H1 (cell line): Measurements from ENCODE around the gene SLC35B4. TPM values are rescaled to one million over a fixed set of nuclear protein-coding genes. Genes with fewer than 3 reads are reported as not detected.

Experiments
- CTCF ChIA-PET: fragments of 300-600 bp; sonication (Branson Sonifier 250); formaldehyde crosslinking; loops from one replicate; lab custom pipeline; 2021; ENCODE audit not compliant: partially characterized antibody; lab: Charles Lee
- POLR2A ChIA-PET: fragments of 300-600 bp; sonication (Branson Sonifier 250); formaldehyde crosslinking; loops from one replicate; lab custom pipeline; 2021; ENCODE audit warnings: inconsistent platforms; ENCODE audit not compliant: partially characterized antibody; lab: Charles Lee
- DNase-seq, 2 experiments: peaks; one replicate each; pipeline versions ENCODE4 v3.0.0 to v3.0.0-alpha.2; 2010 to 2022; ENCODE audit warnings: low spot score in 2 of 2, low read depth in 1 of 2, mixed read lengths in 1 of 2
- FAIRE-seq: peaks from 2 replicates; lab custom pipeline; 2011; peaks lifted over from hg19 to GRCh38; lab: Jason Lieb, UNC
- H2AFZ ChIP-seq: 2 replicates; pipeline ENCODE4 v1.8.1; 2012; ENCODE audit warnings: low read length, inconsistent platforms
- H2AK5ac ChIP-seq: 2 replicates; pipeline ENCODE4 v1.6.1; 2013; ENCODE audit warnings: low read depth, low read length
- H2BK120ac ChIP-seq: replicated peaks from 2 replicates; pipeline ENCODE3; 2013; ENCODE audit warnings: low read depth, low read length, inconsistent platforms
- H2BK12ac ChIP-seq: 2 replicates; pipeline ENCODE4 v1.6.1; 2013; ENCODE audit warnings: low read depth, low read length
- H2BK15ac ChIP-seq: 2 replicates; pipeline ENCODE4 v1.6.1; 2013; ENCODE audit warnings: low read length
- H2BK20ac ChIP-seq: 2 replicates; pipeline ENCODE4 v1.6.1; 2013; ENCODE audit warnings: low read length
- H2BK5ac ChIP-seq: 2 replicates; pipeline ENCODE4 v1.6.1; 2013; ENCODE audit warnings: low read depth, low read length
- H3K14ac ChIP-seq: 2 replicates; pipeline ENCODE4 v1.6.1; 2013; ENCODE audit warnings: inconsistent platforms; ENCODE audit not compliant: insufficient read length
- H3K18ac ChIP-seq: 2 replicates; pipeline ENCODE4 v1.6.1; 2013; ENCODE audit warnings: low read length; ENCODE audit errors: extremely low read depth
- H3K23ac ChIP-seq: 2 replicates; pipeline ENCODE4 v1.6.1; 2013; ENCODE audit warnings: inconsistent platforms; ENCODE audit not compliant: insufficient read length
- H3K23me2 ChIP-seq: 2 replicates; pipeline ENCODE4 v1.6.1; 2013; ENCODE audit warnings: low read depth, low read length
- H3K27ac ChIP-seq: 2 replicates; pipeline ENCODE4 v1.6.1; 2011; ENCODE audit warnings: low read depth, low read length, inconsistent platforms
- H3K27me3 ChIP-seq, 4 experiments: replicated peaks in 1 of 4; 1 replicate in 1 of 4; 2 replicates in 3 of 4; pipeline versions ENCODE4 v1.6.1 to v1.8.1; 2011 to 2013; ENCODE audit warnings: low read length in 3 of 4, mild to moderate bottlenecking in 3 of 4, inconsistent platforms in 2 of 4, mixed read lengths in 2 of 4, moderate library complexity in 1 of 4; ENCODE audit not compliant: control insufficient read depth in 3 of 4, insufficient read depth in 3 of 4; ENCODE audit errors: extremely low read depth in 1 of 4
- H3K36me3 ChIP-seq, 4 experiments: 2 replicates each; pipeline versions ENCODE4 v1.6.1 to v1.8.1; 2011 to 2013; ENCODE audit warnings: mild to moderate bottlenecking in 4 of 4, low read length in 3 of 4, moderate library complexity in 2 of 4, control low read depth in 1 of 4, inconsistent platforms in 1 of 4; ENCODE audit not compliant: insufficient read depth in 4 of 4, control insufficient read depth in 2 of 4
- H3K4ac ChIP-seq: replicated peaks from 2 replicates; pipeline ENCODE3; 2013; ENCODE audit warnings: low read length, low read depth, mixed read lengths, inconsistent platforms; ENCODE audit not compliant: insufficient read length
- H3K4me1 ChIP-seq, 4 experiments: replicated peaks in 1 of 4; 1 replicate in 1 of 4; 2 replicates in 3 of 4; pipeline versions ENCODE4 v1.6.1 to v1.8.1; 2011 to 2013; ENCODE audit warnings: low read length in 3 of 4, inconsistent platforms in 2 of 4, mixed read lengths in 1 of 4; ENCODE audit not compliant: insufficient read depth in 4 of 4, control insufficient read depth in 3 of 4
- H3K4me2 ChIP-seq, 2 experiments: 2 replicates each; pipeline versions ENCODE4 v1.6.1 to v1.8.1; 2011 to 2013; ENCODE audit warnings: low read depth in 2 of 2, low read length in 2 of 2, control low read depth in 1 of 2, inconsistent platforms in 1 of 2, mild to moderate bottlenecking in 1 of 2; ENCODE audit not compliant: insufficient read depth in 1 of 2
- H3K4me3 ChIP-seq, 4 experiments: fragments of 200-600, 300-600 bp in 1 of 4; sonication (generic), shearing (Covaris generic), sonication (Bioruptor Twin) in 1 of 4; 2 replicates each; pipeline versions ENCODE4 v1.5.1 to v1.8.1; 2011 to 2016; ENCODE audit warnings: low read length in 4 of 4, low read depth in 3 of 4, control low read depth in 2 of 4, inconsistent platforms in 2 of 4, mild to moderate bottlenecking in 2 of 4, mixed read lengths in 1 of 4, moderate library complexity in 1 of 4; ENCODE audit not compliant: insufficient read depth in 2 of 4; ENCODE audit errors: extremely low read depth in 1 of 4
- H3K56ac ChIP-seq: replicated peaks from 2 replicates; pipeline ENCODE3; 2013; ENCODE audit warnings: low read depth, mild to moderate bottlenecking, mixed read lengths, low read length, inconsistent platforms; ENCODE audit not compliant: insufficient read length
- H3K79me1 ChIP-seq: 2 replicates; pipeline ENCODE4 v1.6.1; 2013; ENCODE audit warnings: low read depth, low read length, control low read depth
- H3K79me2 ChIP-seq, 2 experiments: 2 replicates each; pipeline versions ENCODE4 v1.6.1 to v1.8.1; 2012 to 2013; ENCODE audit warnings: low read length in 2 of 2, mild to moderate bottlenecking in 2 of 2, inconsistent platforms in 1 of 2; ENCODE audit not compliant: insufficient read depth in 2 of 2, control insufficient read depth in 1 of 2
- H3K9ac ChIP-seq, 4 experiments: replicated peaks in 1 of 4; 1 replicate in 1 of 4; 2 replicates in 3 of 4; pipeline versions ENCODE4 v1.6.1 to v1.8.1; 2011 to 2013; ENCODE audit warnings: low read depth in 3 of 4, low read length in 3 of 4, control low read depth in 2 of 4, mild to moderate bottlenecking in 2 of 4, moderate library complexity in 2 of 4, inconsistent platforms in 1 of 4; ENCODE audit errors: extremely low read depth in 1 of 4
- H3K9me3 ChIP-seq, 2 experiments: 2 replicates each; pipeline versions ENCODE4 v1.6.1 to v1.8.1; 2012 to 2013; ENCODE audit warnings: mild to moderate bottlenecking in 2 of 2, moderate library complexity in 2 of 2, control low read depth in 1 of 2, inconsistent platforms in 1 of 2, low read depth in 1 of 2, low read length in 1 of 2, mixed read lengths in 1 of 2; ENCODE audit not compliant: insufficient read depth in 2 of 2
- H4K20me1 ChIP-seq, 2 experiments: replicated peaks in 1 of 2; 2 replicates each; pipeline versions ENCODE3 to v1.8.1; 2011 to 2013; ENCODE audit warnings: inconsistent platforms in 2 of 2, low read length in 2 of 2, mild to moderate bottlenecking in 1 of 2; ENCODE audit not compliant: insufficient read depth in 2 of 2, control insufficient read depth in 1 of 2
- H4K5ac ChIP-seq: 2 replicates; pipeline ENCODE4 v1.6.1; 2013; ENCODE audit warnings: low read length, low read depth, mixed read lengths, inconsistent platforms; ENCODE audit not compliant: insufficient read length
- H4K8ac ChIP-seq: 2 replicates; pipeline ENCODE4 v1.8.0; 2013; ENCODE audit warnings: mild to moderate bottlenecking, moderate library complexity, low read length, inconsistent platforms; ENCODE audit not compliant: insufficient read depth; ENCODE audit errors: extremely low read depth
- H4K91ac ChIP-seq: replicated peaks from 2 replicates; pipeline ENCODE3; 2013; ENCODE audit warnings: low read length, mixed read lengths, inconsistent platforms; ENCODE audit not compliant: insufficient read length
- CEBPB ChIP-seq: IDR thresholded peaks from 2 replicates; pipeline ENCODE4 v1.6.1; 2012; ENCODE audit warnings: low read depth, low read length
- EZH2 ChIP-seq: fragments of 200-600 bp; sonication (generic); IDR thresholded peaks from 2 replicates; pipeline ENCODE4 v1.7.1; 2012; ENCODE audit warnings: low read depth, mild to moderate bottlenecking, moderate library complexity, low read length, inconsistent platforms; ENCODE audit not compliant: severe bottlenecking
- WGBS, 2 experiments: shearing (Covaris generic) in 1 of 2; methylation state at CpG; one replicate each; pipeline versions ENCODE4 v1.1.6 to v1.1.7; 2013 to 2015; ENCODE audit warnings: low lambda C conversion rate in 2 of 2, mixed read lengths in 2 of 2, inconsistent platforms in 1 of 2, low coverage in 1 of 2, missing lambda C conversion rate in 1 of 2; ENCODE audit not compliant: insufficient replicate concordance in 2 of 2, insufficient coverage in 1 of 2, insufficient read length in 1 of 2; ENCODE audit errors: extremely low coverage in 1 of 2, missing lambda C conversion rate in 1 of 2; 5-methylcytosine and 5-hydroxymethylcytosine counted together
- polyA plus RNA-seq, 7 experiments: library from polyadenylated mRNA; depleted of rRNA in 3 of 7; stranded (reverse) in 5 of 7; unstranded in 2 of 7; fragments of >200 nt in 5 of 7; fragments of 200-250 nt in 2 of 7; gene quantifications; 1 replicate in 5 of 7; 2 replicates in 1 of 7; 4 replicates in 1 of 7; pipeline versions ENCODE4 v1.2.1 to v1.2.3, GENCODE V29; 2011 to 2013; ENCODE audit warnings: missing spikeins in 2 of 7, mixed read lengths in 2 of 7
- total RNA-seq: library from RNA; stranded (reverse); fragmentation: NEBNext Ultra II Directional; extraction: Animal tissue kit (Norgen Biotek cat#: 25700); gene quantifications from 2 replicates; pipeline ENCODE4 v1.2.1, GENCODE V29; 2021

Gene SLC35B4
- total and polyA plus RNA-seq, 2 of the 8 experiments (the other 6 are each of a cell fraction or from before 2014, with no cell fraction given) = 28.9 to 34.6 TPM

- H2BK20ac ChIP-seq = no peak overlapping the region
- CTCF ChIA-PET = interaction anchor here (0.7 to 1.8 kb wide), 2 partner anchors 70 to 297 kb away, joined by 3 to 6 read pairs; no protein-coding TSS in a partner anchor
Measured at GRCh38 chr7:134362587-134363483, 46.1 kb upstream of the SLC35B4 start.

More at GRCh38 chr7:134362587-134363483, 46.1 kb upstream of the SLC35B4 start:
- H3K79me1 ChIP-seq = no peaks in the 10 kb centered on the region
- H4K91ac ChIP-seq = no peak overlapping the region
- no peak overlapping the region for H2AFZ ChIP-seq
- no peaks in the 10 kb centered on the region for H3K4me1 ChIP-seq
- H2AK5ac ChIP-seq = no peak overlapping the region
- H3K79me2 ChIP-seq = no peaks in the 10 kb centered on the region
- no peak overlapping the region for H3K4ac ChIP-seq
- WGBS, 2 experiments = 87% methylated on average over 8 of the region's 8 CpGs; no CpG with 5 or more reads in 1 of the 2 experiments
- no peak overlapping the region for H3K18ac ChIP-seq
- no peaks in the 10 kb centered on the region for H3K23me2 ChIP-seq
- H2BK12ac ChIP-seq = no peak overlapping the region
- no peaks in the 10 kb centered on the region for H3K36me3 ChIP-seq
- no peak overlapping the region for H4K5ac ChIP-seq
- POLR2A ChIA-PET = no interaction called here
- no peaks in the 10 kb centered on the region for H3K9me3 ChIP-seq
- H3K27ac ChIP-seq = no peak overlapping the region
- H4K20me1 ChIP-seq = no peaks in the 10 kb centered on the region
- no peak overlapping the region for H4K8ac ChIP-seq
- H3K4me2 ChIP-seq = no peak overlapping the region
- no peak overlapping the region for H2BK15ac ChIP-seq
- 0 out of 2 replicates have a peak, but pooled peaks have one; percentile 27 for TF ChIP-seq CEBPB
- no peak for TF ChIP-seq EZH2
- H2BK120ac ChIP-seq = no peak overlapping the region
- no peak overlapping the region for H3K4me3 ChIP-seq
- FAIRE-seq (no peak), DNase-seq (no peak)
- no peak overlapping the region for H2BK5ac ChIP-seq
- no peaks in the 10 kb centered on the region for H3K27me3 ChIP-seq
- no peak overlapping the region for H3K14ac ChIP-seq
- no peak overlapping the region for H3K23ac ChIP-seq
- no peak overlapping the region for H3K9ac ChIP-seq
- no peak overlapping the region for H3K56ac ChIP-seq
